ENCODE measurements around the gene R3HDM2. TPM values are rescaled to one million over a fixed set of nuclear protein-coding genes. Genes with fewer than 3 reads are reported as not detected.
"Not testable (repeated sequence)": the region's sequence is repeated elsewhere in the genome, so short reads cannot be mapped to it uniquely, and the experiment has no call there.

The R3HDM2 gene
- polyA plus RNA-seq, 6 donors from 2014 or later: 2.9 to 20.4 (median 10.2) TPM

DNA sequence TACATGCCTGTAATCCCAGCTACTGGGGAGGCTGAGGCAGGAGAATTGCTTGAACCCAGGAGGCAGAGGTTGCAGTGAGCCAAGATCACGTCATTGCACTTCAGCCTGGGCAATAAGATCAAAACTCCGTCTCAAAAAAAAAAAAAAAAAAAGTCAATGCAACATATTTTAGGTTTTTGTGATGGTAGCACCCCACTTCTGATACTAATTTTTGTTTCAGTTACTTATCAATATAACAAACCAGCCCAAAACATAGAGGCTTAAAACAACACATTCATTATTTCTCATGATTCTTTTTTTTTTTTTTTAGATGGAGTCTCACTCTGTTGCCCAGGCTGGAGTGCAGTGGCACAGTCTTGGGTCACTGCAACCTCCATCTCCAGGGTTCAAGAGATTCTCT is 10.6 kb upstream of the R3HDM2 start:
- not testable (repeated sequence) for ATAC-seq (ENCODE audit: low read depth in 2 of 2); H3K27ac Mint-ChIP-seq; DNase-seq; H3K4me1 Mint-ChIP-seq; H3K4me3 Mint-ChIP-seq
- peaks cover 7 to 10% of the 10 kb centered on the region in 2 donors for H3K36me3 Mint-ChIP-seq
- peaks cover 4 to 13% (median 8%) of the 10 kb centered on the region in 7 donors for H3K9me3 Mint-ChIP-seq
- peaks cover 8 to 22% (median 20%) of the 10 kb centered on the region in 3 donors for H3K27me3 Mint-ChIP-seq

DNA sequence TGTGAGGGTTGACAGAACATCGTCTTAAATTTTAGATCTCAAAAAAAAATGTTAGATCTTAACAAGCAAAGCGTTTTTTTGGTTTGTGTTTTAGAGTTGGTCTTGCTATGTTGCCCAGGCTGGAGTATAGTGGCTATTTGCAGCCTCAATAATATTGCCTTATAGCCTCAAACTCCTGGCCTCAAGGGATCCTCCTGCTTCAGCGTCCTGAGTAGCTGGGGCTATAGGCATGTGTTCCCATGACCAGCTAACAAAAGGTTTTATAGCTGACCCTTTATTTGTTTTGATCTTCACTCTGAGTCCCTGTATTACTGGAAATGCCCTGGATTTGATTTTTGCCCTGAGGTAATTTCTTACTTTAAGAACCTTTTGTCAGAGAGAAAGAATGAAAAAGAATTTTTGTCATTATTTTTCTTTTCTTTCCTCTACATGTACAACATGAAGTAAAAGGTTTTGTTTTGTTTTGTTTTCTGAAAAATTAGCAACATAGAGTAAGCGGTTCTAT is 9.0 kb upstream of the R3HDM2 start:
- H3K27ac Mint-ChIP-seq: no peak overlapping the region
- peaks cover 0 to under 1% (median under 1%) of the 10 kb centered on the region in 3 donors for H3K4me1 Mint-ChIP-seq
- H3K9me3 Mint-ChIP-seq: peaks cover 4 to 13% (median 8%) of the 10 kb centered on the region in 7 donors
- DNase-seq (no peak), ATAC-seq (ENCODE audit: low read depth in 2 of 2) (no peak)
- peaks cover 7 to 10% of the 10 kb centered on the region in 2 donors for H3K36me3 Mint-ChIP-seq
- H3K27me3 Mint-ChIP-seq: peaks cover 8 to 22% (median 20%) of the 10 kb centered on the region in 3 donors
- no peak overlapping the region for H3K4me3 Mint-ChIP-seq

- Mint-ChIP-seq H3K27me3 (peaks cover 8 to 22% (median 20%) of the 10 kb centered on the region in 3 donors), H3K9me3 (peaks cover 4 to 13% (median 8%) of the 10 kb centered on the region in 7 donors), H3K36me3 (peaks cover 7 to 10% of the 10 kb centered on the region in 2 donors), H3K4me3 (no peak overlapping the region), H3K4me1 (no peaks in the 10 kb centered on the region), H3K27ac (no peak overlapping the region)
- no peak for ATAC-seq (ENCODE audit: low read depth in 2 of 2)
- no peak for DNase-seq
Measured at GRCh38 chr12:57438400-57438799, 7.6 kb upstream of the R3HDM2 start.

DNA sequence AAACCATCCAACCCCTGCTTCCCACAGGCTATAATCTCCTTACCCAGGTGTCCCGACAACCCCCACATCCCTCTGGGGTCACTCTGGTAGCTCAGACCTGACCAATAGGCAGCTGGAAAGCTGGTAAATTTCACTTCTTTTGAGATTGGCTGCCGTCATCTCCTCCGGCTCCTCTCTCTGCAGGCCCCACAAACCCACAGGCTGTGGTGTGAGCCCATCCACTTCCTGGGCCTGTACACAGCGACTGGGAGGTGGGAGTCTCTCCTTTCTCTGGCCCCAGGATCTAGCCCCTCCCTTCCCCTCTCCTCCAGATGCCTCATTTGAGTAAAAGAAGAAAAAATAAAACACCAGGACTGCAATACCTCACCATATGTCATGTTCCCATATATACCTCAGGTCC is 4.5 kb upstream of the R3HDM2 start:
- DNase-seq (no peak), ATAC-seq (ENCODE audit: low read depth in 2 of 2) (no peak)
- Mint-ChIP-seq H3K9me3 (no peaks in the 10 kb centered on the region), H3K27me3 (peaks cover 0 to 8% (median 8%) of the 10 kb centered on the region in 3 donors), H3K27ac (peak overlapping the region in 1 of 6 donors; percentile 75), H3K4me3 (no peak overlapping the region), H3K36me3 (no peaks in the 10 kb centered on the region), H3K4me1 (peaks cover 7 to 13% (median 8%) of the 10 kb centered on the region in 3 donors)

DNA sequence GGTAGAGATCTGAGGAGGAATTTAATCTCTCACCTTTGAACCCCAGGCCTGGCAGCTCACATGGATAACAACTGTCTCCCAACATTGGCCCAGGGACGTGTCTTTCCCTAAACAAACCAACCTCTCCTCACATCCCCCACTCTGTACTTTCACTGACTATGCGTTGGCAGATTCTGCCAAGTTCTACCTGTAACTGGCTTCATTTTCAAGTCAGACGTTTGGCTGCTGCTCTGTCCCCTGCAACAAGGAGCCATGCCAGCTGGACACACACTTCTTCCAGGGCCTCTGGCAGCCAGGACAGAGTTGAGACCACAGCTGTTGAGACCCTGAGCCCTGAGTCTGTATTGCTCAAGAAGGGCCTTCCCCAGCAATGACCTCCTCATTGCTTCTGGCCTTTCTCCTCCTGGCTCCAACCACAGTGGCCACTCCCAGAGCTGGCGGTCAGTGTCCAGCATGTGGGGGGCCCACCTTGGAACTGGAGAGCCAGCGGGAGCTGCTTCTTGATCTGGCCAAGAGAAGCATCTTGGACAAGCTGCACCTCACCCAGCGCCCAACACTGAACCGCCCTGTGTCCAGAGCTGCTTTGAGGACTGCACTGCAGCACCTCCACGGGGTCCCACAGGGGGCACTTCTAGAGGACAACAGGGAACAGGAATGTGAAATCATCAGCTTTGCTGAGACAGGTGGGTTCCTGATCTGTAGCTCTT is 3.8 kb upstream of the R3HDM2 start, which contains the start of gene INHBC:
Gene INHBC, plus strand, starts transcription at position 268 of the 707 bp plus-strand sequence. Its CDS starts 103 bp downstream, at position 371.
- Mint-ChIP-seq H3K36me3 (no peaks in the 10 kb centered on the region), H3K4me3 (no peak within 1 kb of the TSS), H3K27me3 (peaks cover 0 to 8% (median 8%) of the 10 kb centered on the region in 3 donors), H3K27ac (peak within 1 kb of the TSS in 2 of 6 donors; percentile 75), H3K4me1 (peaks cover 13 to 19% (median 14%) of the 10 kb centered on the region in 3 donors), H3K9me3 (no peaks in the 10 kb centered on the region)
- DNase-seq: no peak
- ATAC-seq (ENCODE audit: low read depth in 2 of 2): no peak

- no peak for DNase-seq
- Mint-ChIP-seq H3K4me1 (peaks cover 14 to 29% (median 18%) of the 10 kb centered on the region in 3 donors), H3K4me3 (peak overlapping the region in 1 of 8 donors; percentile 43), H3K27me3 (peaks cover 0 to 4% (median 2%) of the 10 kb centered on the region in 3 donors), H3K9me3 (no peaks in the 10 kb centered on the region), H3K36me3 (no peaks in the 10 kb centered on the region), H3K27ac (no peak overlapping the region)
- ATAC-seq (ENCODE audit: low read depth in 2 of 2): no peak
Measured at GRCh38 chr12:57433370-57433769, 2.5 kb upstream of the R3HDM2 start.

DNA sequence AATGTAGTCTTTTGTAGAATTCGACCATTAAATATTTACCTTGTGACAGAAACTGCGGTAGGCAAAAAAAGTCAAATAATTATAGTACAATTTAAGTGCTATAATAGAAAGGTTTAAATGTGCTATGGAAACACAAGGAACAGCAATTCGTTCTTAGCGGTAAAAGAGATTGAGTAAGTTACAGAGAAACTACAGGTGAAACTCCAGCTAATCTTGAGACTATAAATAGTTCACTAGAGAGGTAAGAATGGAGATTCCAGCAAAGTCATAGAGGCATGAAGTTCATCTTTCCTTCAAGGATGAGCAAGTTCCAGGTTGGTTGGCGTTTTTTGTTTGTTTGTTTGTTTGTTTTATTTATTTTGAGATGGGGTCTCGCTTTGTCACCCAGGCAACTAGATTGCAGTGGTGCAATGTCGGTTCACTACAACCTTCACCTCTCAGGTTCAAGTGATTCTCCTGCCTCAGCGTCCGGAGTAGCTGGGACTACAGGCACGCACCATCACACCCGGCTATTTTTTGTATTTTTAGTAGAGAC is 878 bp upstream of the R3HDM2 start:
- Mint-ChIP-seq H3K9me3 (no peaks in the 10 kb centered on the region), H3K27ac (peak overlapping the region; percentile 98 to 100 (median 100)), H3K27me3 (no peaks in the 10 kb centered on the region), H3K4me1 (peaks cover 23 to 38% (median 26%) of the 10 kb centered on the region in 3 donors), H3K36me3 (no peaks in the 10 kb centered on the region), H3K4me3 (peak overlapping the region; percentile 86 to 98 (median 94))
- no peak for ATAC-seq (ENCODE audit: low read depth in 2 of 2)
- DNase-seq: no peak

DNA sequence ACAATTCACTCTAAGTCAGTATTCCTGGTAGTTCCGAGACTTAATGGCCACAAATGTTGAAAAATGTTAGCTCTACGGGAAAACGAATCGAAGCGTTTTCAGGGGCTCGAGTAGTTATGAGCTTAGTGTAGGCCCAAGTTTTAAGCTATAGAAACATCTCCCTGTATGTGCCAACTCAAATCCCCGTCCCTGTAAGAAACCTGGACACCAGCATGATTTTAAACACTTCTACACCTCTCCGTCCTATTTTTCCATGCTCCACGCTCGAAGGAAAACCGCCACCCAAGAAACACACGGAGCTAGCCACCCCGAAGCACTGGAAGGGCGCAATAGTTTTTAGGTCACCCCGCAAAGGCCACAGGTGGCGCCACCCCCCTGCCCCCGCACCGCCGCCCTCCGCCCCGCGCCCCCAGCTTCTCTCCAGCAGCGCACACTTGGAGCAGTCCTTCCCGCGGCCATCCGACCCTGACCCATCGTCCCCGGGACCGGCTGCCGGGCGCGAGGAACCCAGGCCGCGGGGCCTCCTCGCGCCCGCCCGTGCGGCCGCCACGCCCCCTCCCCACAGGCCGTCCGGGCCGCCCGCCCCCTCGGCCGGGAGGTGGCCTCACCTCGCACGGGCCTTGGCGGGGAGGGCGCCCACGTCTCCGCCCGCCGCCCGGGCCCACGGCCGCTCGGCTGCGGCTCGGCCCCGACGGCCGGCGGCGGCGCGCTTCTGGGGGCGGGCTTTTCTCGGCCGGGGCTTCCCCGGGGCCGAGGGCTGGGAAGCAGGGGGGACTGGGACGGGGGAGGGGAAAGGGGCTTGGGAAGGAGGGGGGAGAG is 522 bp downstream of the R3HDM2 start:
- peak; percentile 79 for DNase-seq
- H3K27ac Mint-ChIP-seq: peak overlapping the region; percentile 98 to 100 (median 100)
- H3K4me3 Mint-ChIP-seq: peak overlapping the region; percentile 86 to 99 (median 97)
- peak; percentile 68 to 72 for ATAC-seq (ENCODE audit: low read depth in 2 of 2)
- H3K27me3 Mint-ChIP-seq: no peaks in the 10 kb centered on the region
- H3K36me3 Mint-ChIP-seq: no peaks in the 10 kb centered on the region
- no peaks in the 10 kb centered on the region for H3K9me3 Mint-ChIP-seq
- H3K4me1 Mint-ChIP-seq: peaks cover 29 to 44% (median 31%) of the 10 kb centered on the region in 3 donors

DNA sequence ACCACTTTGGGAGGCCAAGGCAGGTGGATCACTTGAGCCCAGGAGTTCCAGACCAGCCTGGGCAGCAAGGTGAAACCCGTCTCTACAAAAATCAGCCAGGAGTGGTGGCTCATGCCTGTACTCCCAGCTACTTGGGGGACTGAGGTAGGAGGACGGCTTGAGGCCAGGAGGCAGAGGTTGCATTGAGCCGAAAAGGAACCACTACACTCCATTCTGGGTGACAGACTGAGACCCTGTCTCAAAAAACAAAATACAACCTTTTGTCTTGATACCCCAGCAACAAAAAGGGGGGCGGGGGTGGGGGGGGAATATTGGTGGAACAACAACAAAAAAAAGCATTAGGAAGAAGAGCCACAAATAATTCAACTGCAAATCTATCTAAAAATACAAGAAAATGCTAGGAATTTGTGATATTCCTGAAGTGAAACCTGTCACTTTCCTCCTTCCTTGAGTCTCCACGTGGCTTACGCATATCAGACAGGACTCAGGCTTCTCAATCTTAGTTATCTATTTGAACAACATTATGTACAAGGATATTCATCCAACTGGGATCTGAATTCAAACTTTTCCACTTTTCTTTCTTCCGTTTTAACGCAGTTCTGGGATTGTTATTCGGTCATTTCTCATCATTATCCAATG is 1.3 kb downstream of the R3HDM2 start:
- H3K27me3 Mint-ChIP-seq: no peaks in the 10 kb centered on the region
- peak overlapping the region; percentile 98 to 100 (median 99) for H3K27ac Mint-ChIP-seq
- peak overlapping the region; percentile 86 to 99 (median 96) for H3K4me3 Mint-ChIP-seq
- H3K36me3 Mint-ChIP-seq: peaks cover 0 to under 1% of the 10 kb centered on the region in 2 donors
- ATAC-seq (ENCODE audit: low read depth in 2 of 2) (no peak), DNase-seq (no peak)
- H3K4me1 Mint-ChIP-seq: peaks cover 29 to 46% (median 32%) of the 10 kb centered on the region in 3 donors
- no peaks in the 10 kb centered on the region for H3K9me3 Mint-ChIP-seq

DNA sequence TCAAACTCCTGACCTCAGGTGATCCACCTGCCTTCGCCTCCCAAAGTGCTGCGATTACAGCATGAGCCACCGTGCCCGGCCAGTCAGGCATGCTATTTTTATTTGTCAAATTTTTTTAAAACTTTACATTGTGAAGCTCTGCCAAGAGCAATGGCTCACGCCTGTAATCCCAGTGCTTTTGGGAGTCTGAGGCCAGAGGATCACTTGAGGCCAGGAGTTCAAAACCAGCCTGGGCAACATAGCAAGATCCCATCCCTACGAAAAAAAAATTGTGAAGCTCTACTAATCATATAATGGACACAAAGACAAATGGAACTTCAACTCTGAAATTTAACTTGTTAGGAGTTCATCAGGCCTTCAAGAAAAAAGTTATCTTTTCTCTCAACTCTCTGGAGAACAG is 1.9 kb downstream of the R3HDM2 start:
- Mint-ChIP-seq H3K4me1 (peaks cover 33 to 51% (median 38%) of the 10 kb centered on the region in 3 donors), H3K36me3 (peaks cover 0 to 5% of the 10 kb centered on the region in 2 donors), H3K4me3 (peak overlapping the region; percentile 68 to 99 (median 84)), H3K9me3 (no peaks in the 10 kb centered on the region), H3K27me3 (no peaks in the 10 kb centered on the region), H3K27ac (peak overlapping the region; percentile 80 to 99 (median 98))
- DNase-seq (no peak), ATAC-seq (ENCODE audit: low read depth in 2 of 2) (no peak)

DNA sequence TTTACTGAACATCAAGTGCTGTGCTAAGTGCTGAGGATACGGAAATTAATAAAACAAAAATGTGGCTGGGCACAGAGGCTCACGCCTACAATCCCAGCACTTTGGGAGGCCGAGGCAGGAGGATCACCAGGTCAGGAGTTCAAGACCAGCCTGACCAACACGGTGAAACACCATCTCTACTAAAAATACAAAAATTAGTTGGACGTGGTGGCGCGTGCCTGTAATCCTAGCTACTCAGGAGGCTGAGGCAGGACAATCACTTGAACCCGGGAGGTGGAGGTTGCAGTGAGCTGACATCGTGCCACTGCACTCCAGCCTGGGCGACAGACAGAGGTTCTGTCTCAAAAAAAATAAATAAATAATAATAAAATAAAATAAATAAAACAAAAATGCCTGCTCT is 3.9 kb downstream of the R3HDM2 start:
- peak overlapping the region in 1 of 8 donors; percentile 25 for H3K4me3 Mint-ChIP-seq
- H3K4me1 Mint-ChIP-seq: peaks cover 33 to 47% (median 38%) of the 10 kb centered on the region in 3 donors
- not testable (repeated sequence) for H3K27me3 Mint-ChIP-seq; ATAC-seq (ENCODE audit: low read depth in 2 of 2); H3K9me3 Mint-ChIP-seq; H3K36me3 Mint-ChIP-seq; DNase-seq
- peak overlapping the region in 3 of 6 donors; percentile 13 to 56 (median 54) for H3K27ac Mint-ChIP-seq

GRCh38 chr12:57420482-57420881 is 10.4 kb downstream of the R3HDM2 start:
- ATAC-seq (ENCODE audit: low read depth in 2 of 2) (no peak), DNase-seq (no peak)
- Mint-ChIP-seq H3K36me3 (peaks cover 0 to 9% of the 10 kb centered on the region in 2 donors), H3K27me3 (no peaks in the 10 kb centered on the region), H3K4me3 (no peak overlapping the region), H3K4me1 (peaks cover 28 to 46% (median 43%) of the 10 kb centered on the region in 3 donors), H3K27ac (peak overlapping the region in 3 of 6 donors; percentile 37 to 65 (median 41)), H3K9me3 (no peaks in the 10 kb centered on the region)
